HL-60/S4 treated with phorbol 12-myristate 13-acetate at 8.2 ng/mL for 4 days and 3 days (cell line): ENCODE measurements around the gene CD28.

Experiments
- in situ Hi-C: fragments of 300-500 bp; cut with MboI; formaldehyde crosslinking; loops from 2 replicates; pipeline ENCODE4 v1.15.0; 2022; ENCODE audit warnings: low sequenced_read_pairs

CD28 gene

DNA sequence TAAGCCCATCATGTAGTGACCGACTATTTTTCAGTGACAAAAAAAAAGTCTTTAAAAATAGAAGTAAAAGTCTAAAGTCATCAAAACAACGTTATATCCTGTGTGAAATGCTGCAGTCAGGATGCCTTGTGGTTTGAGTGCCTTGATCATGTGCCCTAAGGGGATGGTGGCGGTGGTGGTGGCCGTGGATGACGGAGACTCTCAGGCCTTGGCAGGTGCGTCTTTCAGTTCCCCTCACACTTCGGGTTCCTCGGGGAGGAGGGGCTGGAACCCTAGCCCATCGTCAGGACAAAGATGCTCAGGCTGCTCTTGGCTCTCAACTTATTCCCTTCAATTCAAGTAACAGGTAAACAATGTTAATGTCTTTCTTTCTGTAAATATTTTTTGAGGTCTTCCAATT is at the start of gene CD28:
CD28 (plus strand) TSS at position 237 of the 400 bp plus-strand sequence; CDS start at position 295, 58 bp downstream.
- in situ Hi-C loops = no loop called here

DNA sequence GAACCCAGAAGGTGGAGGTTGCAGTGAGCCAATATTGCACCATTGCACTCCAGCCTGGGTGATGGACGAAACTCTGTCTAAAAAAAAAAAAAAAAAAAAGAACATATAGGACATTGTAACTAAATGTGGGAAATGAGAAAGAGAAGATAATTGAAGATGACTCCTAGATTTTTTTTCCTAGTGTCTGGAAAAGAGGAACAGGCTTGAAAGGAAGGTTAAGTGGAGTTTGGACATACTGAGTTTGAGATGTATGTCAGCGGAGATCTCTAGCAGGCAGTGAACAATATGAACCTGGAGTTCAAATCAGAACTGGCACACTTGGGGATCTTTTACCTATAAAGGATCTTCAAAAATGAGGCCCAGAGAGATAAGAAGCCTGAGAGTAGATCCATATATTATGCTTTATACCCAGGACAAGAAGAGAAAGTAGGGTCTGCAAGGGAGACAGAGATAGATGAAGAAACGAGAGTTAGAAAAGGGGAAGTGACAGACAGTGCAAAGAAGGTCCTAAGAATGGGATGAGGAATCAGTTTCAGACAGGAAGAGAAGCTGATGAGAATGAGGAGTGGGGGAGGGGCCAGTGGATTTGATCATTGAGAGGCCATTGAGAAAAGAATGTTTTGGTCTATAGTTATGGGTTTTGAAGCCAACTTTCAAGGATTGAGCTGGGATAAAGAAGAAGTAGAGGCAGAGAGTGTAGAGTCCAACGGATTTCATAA is 46.9 kb upstream of the CD28 start:
- in situ Hi-C loops = loop anchor here (25.0 kb wide), 1 partner anchor 172 kb away; no protein-coding TSS in a partner anchor

DNA sequence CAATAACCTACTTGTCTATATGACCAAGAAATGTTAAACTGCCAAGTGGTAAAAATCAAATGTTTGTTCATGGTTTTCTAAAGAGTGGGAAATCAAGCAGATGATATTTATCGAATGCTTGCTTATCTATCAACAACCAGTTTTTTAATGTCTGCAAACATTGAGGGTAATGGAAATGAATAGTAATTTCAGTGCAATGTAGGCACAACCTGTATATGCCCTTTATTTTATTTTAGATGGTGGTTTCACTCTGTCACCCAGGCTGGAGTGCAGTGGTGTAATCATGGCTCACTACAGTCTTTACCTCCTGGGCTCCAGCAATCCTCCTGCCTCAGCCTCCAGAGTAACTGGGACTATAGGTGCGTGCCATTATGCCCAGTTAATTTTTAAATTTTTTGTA is 46.0 kb upstream of the CD28 start:
- in situ Hi-C loops = loop anchor here (25.0 kb wide), 1 partner anchor 173 kb away; no protein-coding TSS in a partner anchor

DNA sequence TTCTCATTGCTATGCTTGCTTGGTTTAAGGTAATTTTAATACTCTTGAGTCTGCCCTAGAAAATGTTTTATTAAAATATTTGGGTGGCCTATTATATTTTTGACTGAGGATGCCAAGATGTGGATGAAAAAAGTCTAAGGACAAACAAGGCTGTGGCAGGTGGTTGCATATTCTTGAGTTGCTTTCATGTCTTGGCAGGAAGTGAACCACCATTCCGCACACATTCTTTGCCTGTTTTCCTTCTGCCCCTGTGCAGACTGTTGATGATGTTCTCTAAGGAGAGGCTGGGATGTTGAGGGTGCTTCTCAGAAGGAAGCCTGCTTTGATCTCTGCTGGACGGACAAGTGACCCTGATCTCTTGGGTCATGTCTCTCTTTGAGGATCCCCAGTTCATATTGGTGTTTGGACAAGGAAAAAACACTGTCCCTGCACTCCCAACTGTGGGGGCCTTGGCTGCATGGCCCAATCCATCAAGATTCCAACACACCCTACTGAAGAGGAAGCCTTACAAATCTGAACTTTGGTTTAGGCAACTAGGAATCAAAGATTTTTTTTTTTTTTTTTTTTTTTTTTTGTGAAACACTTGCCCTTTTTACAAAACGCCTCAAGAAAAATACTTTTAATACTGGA is 45.0 kb upstream of the CD28 start:
- in situ Hi-C loops = loop anchor here (25.0 kb wide), 1 partner anchor 174 kb away; no protein-coding TSS in a partner anchor

DNA sequence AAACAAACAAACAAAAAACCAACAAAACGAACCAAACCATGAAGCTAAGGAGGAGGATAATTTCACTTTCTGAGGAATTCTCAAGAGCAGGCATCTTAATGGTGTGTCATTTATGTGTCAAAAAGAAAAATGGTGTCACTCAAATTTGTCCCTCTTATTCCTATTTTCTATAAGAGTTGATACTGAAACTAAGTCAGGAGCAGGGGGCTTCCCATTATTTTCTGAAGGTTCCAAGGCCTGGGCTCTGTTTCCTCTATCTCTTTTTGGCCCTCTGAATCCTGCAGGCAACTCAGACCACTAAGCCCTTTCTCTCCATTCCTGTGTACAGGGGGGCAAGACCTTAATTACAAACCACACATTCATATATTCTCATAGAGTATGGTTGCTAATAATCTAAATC is 44.0 kb upstream of the CD28 start:
- in situ Hi-C loops = loop anchor here (25.0 kb wide), 1 partner anchor 175 kb away; no protein-coding TSS in a partner anchor

DNA sequence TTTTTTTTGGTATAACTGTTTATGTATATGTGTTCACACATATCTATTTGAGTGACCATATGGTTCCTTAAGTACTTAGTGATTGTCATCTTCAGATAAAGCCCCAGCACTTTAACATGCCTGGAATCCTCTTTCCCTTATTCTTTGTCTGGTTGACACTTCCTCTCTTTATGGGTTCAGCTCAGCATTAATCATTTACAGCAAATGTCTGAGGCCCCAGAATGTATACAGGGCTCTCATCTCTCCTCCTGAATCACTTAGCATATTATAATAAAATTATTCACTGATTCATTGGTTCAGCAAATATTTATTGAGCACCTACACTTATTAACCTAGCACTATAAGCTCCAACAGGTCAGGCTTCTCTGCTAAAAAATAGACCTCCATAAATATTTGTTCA is 43.5 kb upstream of the CD28 start:
- in situ Hi-C loops = loop anchor here (25.0 kb wide), 1 partner anchor 176 kb away; no protein-coding TSS in a partner anchor

DNA sequence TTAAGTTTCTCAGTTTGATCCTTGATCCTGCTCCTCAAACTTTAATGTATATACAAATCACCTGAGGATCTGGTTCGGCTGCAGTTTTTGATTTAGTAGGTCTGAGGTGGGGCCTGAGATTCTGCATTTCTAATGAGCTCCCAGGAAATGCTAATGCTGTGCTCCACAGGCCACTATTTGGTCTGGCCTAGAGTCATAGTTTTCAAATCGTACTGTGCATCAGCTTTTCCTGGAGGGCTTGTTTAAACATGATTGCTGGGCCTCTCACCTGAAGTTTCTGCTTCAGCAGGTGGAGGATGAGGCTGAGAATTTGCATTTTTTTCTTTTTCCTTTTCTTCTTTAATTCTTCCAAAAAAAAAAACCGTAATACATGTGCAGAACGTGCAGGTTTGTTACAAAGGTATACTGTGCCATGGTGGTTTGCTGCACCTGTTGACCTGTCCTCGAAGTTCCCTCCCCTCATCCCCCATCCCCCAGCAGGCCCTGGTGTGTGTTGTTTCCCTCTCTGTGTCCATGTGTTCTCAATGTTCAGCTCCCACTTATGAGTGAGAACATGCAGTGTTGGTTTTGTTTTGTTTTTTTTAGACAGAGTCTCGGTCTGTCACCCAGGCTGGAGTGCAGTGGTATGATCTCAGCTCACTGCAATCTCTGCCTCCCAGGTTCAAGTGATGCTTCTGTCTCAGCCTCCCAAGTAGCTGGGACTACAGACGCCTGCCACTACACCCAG is 42.2 kb upstream of the CD28 start:
- in situ Hi-C loops = loop anchor here (25.0 kb wide), 1 partner anchor 177 kb away; no protein-coding TSS in a partner anchor

DNA sequence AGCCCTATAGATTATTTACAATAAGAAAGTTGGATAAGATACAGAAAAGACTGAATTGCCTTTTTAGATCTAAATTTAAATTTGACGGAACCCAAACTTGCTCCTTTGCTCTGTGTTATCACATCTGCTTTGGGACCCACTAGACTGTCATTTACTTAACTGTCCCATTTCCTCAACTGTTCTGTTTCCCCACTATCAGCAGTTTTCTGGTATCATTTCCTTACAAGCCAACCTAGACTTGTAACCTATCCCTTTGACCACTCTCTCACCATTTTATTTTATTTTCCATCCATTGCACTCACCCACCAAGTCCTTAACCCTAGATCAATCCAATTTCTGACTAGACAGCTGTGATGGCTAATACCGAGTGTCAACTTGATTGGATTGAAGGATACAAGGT is 38.6 kb upstream of the CD28 start:
- in situ Hi-C loops = loop anchor here (25.0 kb wide), 1 partner anchor 181 kb away; no protein-coding TSS in a partner anchor

DNA sequence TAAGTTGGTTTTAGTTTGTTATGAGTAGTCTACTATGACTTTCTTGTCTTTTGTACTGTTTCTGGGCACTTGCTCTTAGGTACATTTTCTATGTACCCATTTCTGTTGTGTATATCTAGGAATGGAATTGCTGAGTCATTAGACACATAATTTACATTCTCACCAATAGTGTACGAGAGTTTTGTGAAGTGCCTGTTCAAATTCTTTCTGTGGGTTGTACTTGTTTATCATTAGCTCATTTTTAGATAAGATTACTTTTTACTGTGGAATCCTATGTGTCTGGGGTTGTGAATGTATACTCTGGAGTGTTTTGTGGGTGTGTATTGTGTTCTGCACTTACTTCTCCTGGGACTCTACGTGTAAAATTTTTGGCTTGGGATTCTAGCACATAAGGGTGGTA is 36.6 kb upstream of the CD28 start:
- in situ Hi-C loops = loop anchor here (25.0 kb wide), 1 partner anchor 183 kb away; no protein-coding TSS in a partner anchor

DNA sequence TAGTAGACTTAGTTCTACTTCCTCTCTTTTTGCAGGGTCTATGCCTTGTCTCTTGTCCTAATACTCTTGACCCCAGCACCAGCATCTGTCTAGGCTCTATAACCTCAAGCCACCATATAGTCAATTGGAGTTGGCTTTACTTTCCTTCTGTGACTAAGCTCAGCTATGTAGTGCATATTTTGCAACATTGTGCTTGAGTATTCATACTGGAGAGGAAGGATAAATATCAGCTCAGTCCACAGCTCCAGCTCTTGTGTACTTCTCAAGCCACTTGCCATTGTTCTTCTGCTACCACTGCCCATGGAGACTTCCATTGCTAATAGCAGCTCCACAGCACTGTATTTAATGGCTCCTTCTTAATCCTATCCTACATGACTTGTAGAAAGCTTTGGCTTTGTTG is 35.5 kb upstream of the CD28 start:
- in situ Hi-C loops = loop anchor here (25.0 kb wide), 1 partner anchor 184 kb away; no protein-coding TSS in a partner anchor

DNA sequence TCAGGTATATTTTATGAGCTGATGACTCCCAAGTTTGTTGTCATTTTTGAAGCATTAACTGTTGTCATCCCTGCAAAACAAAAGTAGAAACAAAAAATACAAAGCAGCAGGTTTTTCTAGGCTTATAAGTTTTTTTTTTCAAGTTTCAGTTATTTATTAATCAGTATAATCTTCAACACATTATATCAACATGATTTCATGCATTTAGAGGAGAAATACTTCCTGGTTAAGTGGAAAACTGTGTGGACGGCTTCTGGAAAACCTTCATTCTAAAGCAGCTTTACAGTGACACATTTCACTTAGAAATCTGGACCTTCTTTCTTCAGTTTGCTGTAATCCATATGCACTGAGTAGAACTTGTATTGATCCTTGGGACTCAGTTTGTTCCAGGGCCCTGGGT is 34.6 kb upstream of the CD28 start:
- in situ Hi-C loops = loop anchor here (25.0 kb wide), 1 partner anchor 185 kb away; no protein-coding TSS in a partner anchor

DNA sequence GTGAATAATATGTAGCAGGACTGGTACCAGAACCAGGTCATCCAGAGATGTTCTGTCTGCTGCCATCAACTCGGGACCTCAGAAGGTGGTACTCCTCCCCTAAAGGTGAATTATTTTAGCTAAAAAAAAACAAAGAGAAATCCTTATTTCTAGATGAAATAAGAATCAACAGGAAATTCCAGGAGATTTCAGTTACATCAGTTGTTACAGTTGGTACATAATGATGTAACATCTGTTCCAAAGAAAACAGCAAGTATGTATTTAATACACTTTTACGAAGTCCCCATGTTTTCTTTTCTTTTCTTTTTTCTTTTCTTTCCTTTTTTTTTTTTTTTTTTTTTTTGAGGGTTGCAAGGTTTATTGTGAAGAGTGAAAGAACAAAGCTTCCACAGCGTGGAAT is 33.6 kb upstream of the CD28 start:
- in situ Hi-C loops = loop anchor here (25.0 kb wide), 1 partner anchor 186 kb away; no protein-coding TSS in a partner anchor

DNA sequence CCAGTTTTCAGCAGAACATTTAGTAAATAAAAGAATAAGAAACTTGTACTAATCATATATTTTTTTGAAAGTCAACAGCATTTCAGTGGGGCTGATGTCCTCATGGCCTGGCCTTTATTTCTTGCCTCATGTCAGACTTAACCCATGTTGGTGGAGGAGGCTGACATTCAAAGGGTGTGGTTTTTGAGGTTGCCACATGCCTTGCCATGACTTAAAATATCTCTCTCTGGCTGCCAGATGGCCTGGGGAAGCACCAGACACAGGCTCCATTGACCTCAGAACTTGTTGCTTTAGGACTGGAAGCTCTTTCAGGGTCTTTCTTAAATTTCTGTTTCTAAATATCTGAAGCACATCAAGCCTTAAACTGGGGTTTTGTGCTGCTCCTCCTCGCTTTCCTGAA is 32.5 kb upstream of the CD28 start:
- in situ Hi-C loops = loop anchor here (25.0 kb wide), 1 partner anchor 187 kb away; no protein-coding TSS in a partner anchor

DNA sequence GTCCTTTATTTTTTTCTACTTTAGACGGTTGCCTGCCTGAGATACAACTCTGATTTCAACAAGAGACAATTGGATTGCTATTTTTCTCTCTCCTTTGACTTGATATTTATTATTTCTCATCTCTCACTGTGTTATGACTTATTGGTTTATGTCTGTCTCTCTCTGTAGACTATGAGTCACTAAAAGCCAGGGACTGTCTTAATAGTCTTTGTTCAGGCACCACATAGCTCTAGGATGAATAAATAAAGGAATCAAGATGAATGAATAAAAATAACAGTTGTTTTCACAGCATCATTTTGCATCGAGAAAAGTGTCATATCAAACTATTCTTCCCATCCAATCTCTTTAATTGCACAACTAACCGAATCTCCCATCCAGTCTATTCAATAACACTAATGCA is 31.4 kb upstream of the CD28 start:
- in situ Hi-C loops = no loop called here

DNA sequence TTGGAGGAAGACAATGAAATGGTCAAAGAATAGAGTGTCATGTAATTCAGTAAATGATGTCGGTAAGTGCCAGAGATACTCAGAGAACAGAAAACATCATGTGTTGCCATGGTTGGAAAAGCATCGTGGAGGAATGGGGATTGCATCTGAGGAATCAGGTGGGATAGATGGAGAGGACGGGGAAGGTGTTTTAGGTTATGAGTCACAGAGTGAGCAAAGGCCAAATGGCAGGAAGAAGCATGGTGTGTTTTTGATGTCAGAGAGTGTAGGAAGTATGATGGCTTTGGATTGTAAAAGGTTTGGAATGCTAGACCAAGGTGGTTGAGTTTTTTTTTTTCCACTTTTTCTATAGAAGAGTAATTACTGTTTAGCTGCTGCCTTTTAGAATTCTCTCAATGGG is 27.5 kb upstream of the CD28 start:
- in situ Hi-C loops = no loop called here

DNA sequence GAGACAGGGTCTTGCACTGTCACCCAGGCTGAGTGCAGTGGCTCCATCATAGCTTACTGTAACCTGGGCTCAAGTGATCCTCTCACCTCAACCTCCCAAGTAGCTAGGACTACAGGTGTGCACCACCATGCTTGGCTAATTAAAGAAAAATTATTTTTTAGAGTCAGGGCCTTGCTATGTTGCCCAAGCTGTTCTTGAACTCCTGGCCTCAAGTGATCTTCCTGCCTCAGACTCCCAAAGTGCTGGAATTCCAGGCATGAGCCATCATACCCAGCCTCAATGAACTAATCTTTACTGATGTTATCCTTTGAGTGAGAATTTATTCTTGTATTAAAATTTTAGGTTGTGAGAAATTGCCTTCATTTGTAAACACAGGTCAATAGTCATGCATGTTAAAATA is 27.0 kb upstream of the CD28 start:
- in situ Hi-C loops = no loop called here

DNA sequence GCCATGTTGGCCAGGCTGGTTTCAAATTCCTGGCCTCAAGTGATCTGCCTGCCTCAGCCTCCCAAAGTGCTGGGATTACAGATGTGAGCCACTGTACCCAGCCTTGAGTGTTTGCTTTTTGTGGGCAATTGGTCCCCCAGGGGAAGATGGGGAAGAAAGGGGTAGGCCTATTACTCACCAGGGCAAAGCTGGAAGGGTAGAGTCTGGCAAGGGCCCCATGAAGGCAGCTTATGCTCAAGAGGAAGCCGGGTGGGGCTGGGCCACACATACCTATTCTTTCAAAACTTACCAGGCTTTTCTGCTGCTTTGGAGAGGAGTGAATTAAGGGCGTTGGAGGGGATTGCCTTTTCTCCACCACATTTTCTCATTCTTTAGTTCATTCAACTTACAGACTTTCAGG is 24.5 kb upstream of the CD28 start:
- in situ Hi-C loops = no loop called here

DNA sequence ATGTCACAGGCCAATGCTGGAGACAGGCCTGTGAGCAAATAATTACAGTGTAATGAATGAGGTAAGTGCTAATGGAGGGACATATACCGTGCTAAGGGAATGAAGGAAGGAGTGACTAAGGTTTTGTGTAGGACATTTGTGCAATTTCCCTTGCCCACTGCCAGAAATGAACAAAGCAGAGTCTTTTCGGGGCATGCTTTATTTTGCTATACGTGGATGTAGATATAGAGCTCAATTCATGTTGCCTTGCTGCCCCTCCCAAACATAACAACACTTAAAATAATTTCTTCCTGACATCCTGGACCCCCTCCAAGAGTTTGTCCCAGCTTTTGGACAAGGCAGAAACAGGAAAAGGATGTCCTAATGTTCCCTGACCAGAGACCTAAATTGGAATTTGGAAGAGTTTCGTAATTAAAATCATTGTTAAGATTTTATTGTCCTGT is 23.7 kb upstream of the CD28 start:
- in situ Hi-C loops = no loop called here

DNA sequence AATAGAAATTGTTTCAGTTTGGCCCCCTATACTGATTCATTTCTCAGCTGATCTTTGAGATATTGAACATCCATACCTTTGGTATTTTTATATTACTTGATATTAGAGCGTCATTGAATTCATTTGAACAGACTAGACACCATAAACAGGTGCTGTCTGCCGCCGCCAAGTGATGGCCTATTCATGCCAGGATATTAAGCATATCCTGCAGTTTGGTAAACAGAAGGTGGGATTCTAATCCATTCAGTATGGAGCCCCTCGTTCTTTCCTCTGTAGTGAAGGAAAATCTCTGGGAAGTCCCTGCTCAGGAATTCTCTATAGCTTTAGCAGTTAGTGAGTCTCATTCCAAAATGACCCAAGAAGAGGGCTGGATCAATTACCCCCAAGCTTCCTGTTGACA is 23.0 kb upstream of the CD28 start:
- in situ Hi-C loops = no loop called here

DNA sequence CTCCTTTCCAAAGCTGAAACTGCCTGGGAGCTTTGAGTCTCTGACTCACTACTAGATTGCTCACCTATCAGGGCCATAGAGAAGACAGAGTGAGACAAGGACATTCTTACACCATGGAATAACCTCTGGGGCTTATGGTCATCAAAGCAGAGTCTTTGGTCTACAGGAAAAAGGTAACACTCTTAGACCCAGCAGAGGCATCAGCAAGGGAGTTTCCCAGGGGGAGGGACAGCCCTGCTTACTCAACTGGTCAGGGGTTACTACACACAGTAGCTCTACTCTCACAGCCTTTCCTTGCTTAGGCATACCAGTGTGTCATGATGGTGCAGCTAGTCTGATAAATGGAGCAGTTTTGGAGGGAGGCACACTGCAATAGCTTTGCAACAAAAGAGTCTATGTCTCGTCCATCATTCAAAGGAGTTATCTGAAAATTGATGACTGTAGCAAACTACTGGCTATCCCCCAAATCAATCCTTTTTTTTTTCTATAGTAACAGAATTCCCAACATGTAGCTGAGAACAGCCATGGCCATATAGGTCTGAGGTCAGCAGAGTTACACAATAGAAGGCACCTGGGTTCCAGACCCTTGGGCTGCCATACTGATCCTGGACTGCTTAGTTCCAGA is 22.4 kb upstream of the CD28 start:
- in situ Hi-C loops = no loop called here
